ENCODE measurements around the gene CST9. TPM values are rescaled to one million over a fixed set of nuclear protein-coding genes. Genes with fewer than 3 reads are reported as not detected.

CST9 gene
- polyA plus RNA-seq, 10 donors = not detected

DNA sequence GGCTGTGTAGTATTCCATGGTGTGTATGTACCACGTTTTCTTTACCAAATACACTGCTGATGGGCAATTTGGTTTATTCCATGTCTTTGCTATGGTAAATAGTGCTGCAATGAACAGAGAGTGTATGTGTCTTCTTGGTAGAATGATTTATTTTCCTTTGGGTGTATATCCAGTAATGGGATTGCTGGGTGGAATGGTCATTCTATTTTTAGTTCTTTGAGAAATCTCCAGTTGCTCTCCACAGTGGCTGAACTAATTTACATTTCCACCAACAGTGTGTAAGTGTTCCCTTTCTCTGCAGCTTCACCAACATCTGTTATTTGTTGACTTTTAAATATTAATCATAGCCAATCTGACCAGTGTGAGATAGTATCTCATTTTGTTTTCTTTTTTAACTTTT, 51.3 kb downstream of the CST9 start:
- DNase-seq = no peak

Other genes with a start within 250 kb of the CST9 start
- 10 to 100 TPM in 7 of 10 donors, 1 to 10 TPM in 3; 8.1 to 14.8 (median 10.9) TPM for gene GZF1, start 243.7 kb downstream of the CST9 start, polyA plus RNA-seq (ENCODE audit: insufficient read length in 10 of 10)
- gene NAPB, start 184.4 kb downstream of the CST9 start, polyA plus RNA-seq (ENCODE audit: insufficient read length in 10 of 10) = 10 to 100 TPM in 2 of 10 donors, 1 to 10 TPM in 8; 5.0 to 12.9 (median 7.6) TPM
- gene CSTL1, start 166.2 kb downstream of the CST9 start, polyA plus RNA-seq (ENCODE audit: insufficient read length in 10 of 10) = not detected
- gene CST11, start 153.0 kb downstream of the CST9 start, polyA plus RNA-seq (ENCODE audit: insufficient read length in 10 of 10) = not detected
- gene CST8, start 114.8 kb downstream of the CST9 start, polyA plus RNA-seq (ENCODE audit: insufficient read length in 10 of 10) = not detected
- not detected for gene CST9L, start 37.4 kb downstream of the CST9 start, polyA plus RNA-seq (ENCODE audit: insufficient read length in 10 of 10)
- gene CST3, start 32.0 kb upstream of the CST9 start, polyA plus RNA-seq (ENCODE audit: insufficient read length in 10 of 10) = 100 to 1,000 TPM in 6 of 10 donors, 10 to 100 TPM in 4; 80.6 to 155 (median 110) TPM
- not detected for gene CST4, start 83.1 kb upstream of the CST9 start, polyA plus RNA-seq (ENCODE audit: insufficient read length in 10 of 10)
- gene CST1, start 145.0 kb upstream of the CST9 start, polyA plus RNA-seq (ENCODE audit: insufficient read length in 10 of 10) = not detected
- under 1 TPM in 1 of 10 donors, not detected in 9; 0.17 TPM for gene CST2, start 220.8 kb upstream of the CST9 start, polyA plus RNA-seq (ENCODE audit: insufficient read length in 10 of 10)

Measured in muscle of back (tissue), 11 donors.